Activated CD4-positive, alpha-beta T cell treated with anti-CD3 and anti-CD28 coated beads, Interleukin-2, amount 10 ng/mL, durations not matched to agents 24 days and 14 days (primary cell): ENCODE data around the gene POLR3G. TPM values are rescaled to one million over a fixed set of nuclear protein-coding genes. Genes with fewer than 3 reads are reported as not detected.

ENCODE experiments used
- DNase-seq: peaks from one replicate; pipeline ENCODE4 v3.0.0; 2022
- H3K27ac Mint-ChIP-seq: one replicate; pipeline ENCODE4 v1.8.0; 2022; ENCODE audit warnings: mild to moderate bottlenecking, mixed read lengths
- H3K27me3 Mint-ChIP-seq: one replicate; pipeline ENCODE4 v1.8.0; 2022; ENCODE audit warnings: mixed read lengths
- H3K36me3 Mint-ChIP-seq: one replicate; pipeline ENCODE4 v1.8.0; 2022; ENCODE audit warnings: low read depth, mild to moderate bottlenecking, mixed read lengths
- H3K4me1 Mint-ChIP-seq: one replicate; pipeline ENCODE4 v1.8.0; 2021; ENCODE audit warnings: mixed read lengths
- H3K4me3 Mint-ChIP-seq: one replicate; pipeline ENCODE4 v1.8.0; 2022; ENCODE audit warnings: mild to moderate bottlenecking, moderate library complexity, mixed read lengths
- H3K9me3 Mint-ChIP-seq: one replicate; pipeline ENCODE4 v1.8.0; 2021; ENCODE audit warnings: mixed read lengths
- intact Hi-C: fragments of 100-400 bp; cut with micrococcal nuclease; formaldehyde crosslinking; loops from one replicate; pipeline ENCODE4 v1.15.1; 2023
- total RNA-seq: library from RNA; stranded (reverse); gene quantifications from 2 replicates; pipeline ENCODE4 v1.2.3, GENCODE V29; 2022

The POLR3G gene
- total RNA-seq, 1 donor from 2014 or later, result 25.1 TPM

DNA sequence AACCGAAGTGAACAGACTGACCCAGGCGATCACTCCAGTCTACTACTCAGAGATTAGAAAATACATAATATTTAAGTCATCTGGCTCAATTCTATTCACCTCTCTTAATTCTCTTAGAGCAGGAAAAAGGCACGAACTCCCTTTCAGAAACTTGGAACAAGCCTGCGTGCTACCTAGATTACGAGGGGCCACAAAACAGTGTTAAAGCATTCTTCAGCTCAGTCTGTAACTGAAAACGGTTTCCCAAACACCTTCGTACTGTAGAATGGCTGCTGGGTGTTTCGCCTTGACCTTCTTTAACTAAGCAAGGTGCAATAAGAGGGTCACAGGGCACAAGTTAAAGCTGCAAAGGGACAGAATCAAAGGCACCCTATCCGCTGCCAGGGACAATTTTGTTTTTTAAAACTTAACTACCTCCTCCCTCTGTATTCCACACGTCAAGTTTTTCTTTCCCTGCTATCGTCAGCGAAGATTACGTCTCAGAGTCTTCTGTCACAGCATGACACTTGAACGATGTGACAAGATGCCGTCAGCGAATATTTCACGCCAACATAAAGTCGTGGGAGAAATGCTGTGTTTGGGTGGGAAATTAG is 54.0 kb downstream of the POLR3G start:
- Mint-ChIP-seq H3K4me3 (peak overlapping the region; percentile 98), H3K9me3 (no peaks in the 10 kb centered on the region), H3K27me3 (peaks cover 19% of the 10 kb centered on the region), H3K36me3 (peaks cover 16% of the 10 kb centered on the region), H3K4me1 (peaks cover 26% of the 10 kb centered on the region), H3K27ac (peak overlapping the region; percentile 97)
- no peak for DNase-seq
- intact Hi-C loops, result loop anchor here (1.0 kb wide), 2 partner anchors 54 to 119 kb away; partner anchors contain the start of genes CETN3, MBLAC2 and POLR3G

- intact Hi-C loops, result loop anchor here (1.0 kb wide), 2 partner anchors 55 to 120 kb away; partner anchors contain the start of genes CETN3, MBLAC2 and POLR3G
- peak; percentile 98 for DNase-seq
- Mint-ChIP-seq H3K4me3 (peak within 1 kb of the TSS; percentile 98), H3K27me3 (peaks cover 24% of the 10 kb centered on the region), H3K27ac (peak within 1 kb of the TSS; percentile 97), H3K9me3 (no peaks in the 10 kb centered on the region), H3K36me3 (peaks cover 15% of the 10 kb centered on the region), H3K4me1 (peaks cover 26% of the 10 kb centered on the region)
These were observed 54.7 kb downstream of the POLR3G start, which contains the start of gene LYSMD3 for GRCh38 chr5:90529194-90529938. Gene LYSMD3, minus strand, starts transcription at chr5:90529584. Its CDS starts 4,295 bp downstream, at chr5:90525289.

DNA sequence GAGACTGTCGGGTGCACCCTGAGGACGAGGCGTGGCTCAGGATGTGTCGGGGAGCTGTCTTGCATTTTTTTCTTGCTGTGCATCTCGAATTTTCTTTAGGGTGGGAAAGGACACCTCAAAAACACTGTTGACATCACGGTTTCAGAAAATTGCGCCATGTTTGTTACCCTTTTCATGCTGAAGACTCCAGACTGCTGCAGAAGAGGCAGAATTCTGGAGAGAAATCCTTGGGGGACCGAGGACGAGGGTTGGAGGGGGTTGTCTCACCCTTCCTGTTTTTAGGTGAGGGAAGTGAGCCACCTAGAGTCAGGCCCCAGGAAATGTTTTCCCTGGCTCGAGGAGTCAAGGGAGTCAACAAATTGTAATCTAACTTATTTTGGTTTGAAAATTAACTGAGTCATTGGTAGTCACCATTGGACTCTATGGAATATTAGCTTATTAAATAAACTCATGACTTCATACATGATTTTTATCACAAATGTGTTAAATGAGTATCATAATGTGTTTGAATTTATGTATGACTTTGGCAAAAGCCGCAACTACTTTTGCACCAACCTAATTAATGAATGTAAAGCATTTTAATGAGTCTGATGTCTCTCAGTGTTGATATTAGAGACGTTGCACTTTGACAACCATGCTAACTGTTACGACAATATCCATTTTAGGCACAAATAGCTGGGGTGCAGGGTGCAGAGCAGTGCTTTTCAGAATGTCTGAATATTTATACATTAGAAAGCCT is 55.4 kb downstream of the POLR3G start:
- peak; percentile 89 for DNase-seq
- Mint-ChIP-seq H3K27me3 (peaks cover 25% of the 10 kb centered on the region), H3K4me3 (peak overlapping the region; percentile 98), H3K4me1 (peaks cover 26% of the 10 kb centered on the region), H3K36me3 (peaks cover 8% of the 10 kb centered on the region), H3K9me3 (no peaks in the 10 kb centered on the region), H3K27ac (peak overlapping the region; percentile 97)
- intact Hi-C loops, result loop anchor here (1.0 to 10.0 kb wide), 4 partner anchors 56 to 1805 kb away; partner anchors contain the start of genes CETN3, MBLAC2 and POLR3G

DNA sequence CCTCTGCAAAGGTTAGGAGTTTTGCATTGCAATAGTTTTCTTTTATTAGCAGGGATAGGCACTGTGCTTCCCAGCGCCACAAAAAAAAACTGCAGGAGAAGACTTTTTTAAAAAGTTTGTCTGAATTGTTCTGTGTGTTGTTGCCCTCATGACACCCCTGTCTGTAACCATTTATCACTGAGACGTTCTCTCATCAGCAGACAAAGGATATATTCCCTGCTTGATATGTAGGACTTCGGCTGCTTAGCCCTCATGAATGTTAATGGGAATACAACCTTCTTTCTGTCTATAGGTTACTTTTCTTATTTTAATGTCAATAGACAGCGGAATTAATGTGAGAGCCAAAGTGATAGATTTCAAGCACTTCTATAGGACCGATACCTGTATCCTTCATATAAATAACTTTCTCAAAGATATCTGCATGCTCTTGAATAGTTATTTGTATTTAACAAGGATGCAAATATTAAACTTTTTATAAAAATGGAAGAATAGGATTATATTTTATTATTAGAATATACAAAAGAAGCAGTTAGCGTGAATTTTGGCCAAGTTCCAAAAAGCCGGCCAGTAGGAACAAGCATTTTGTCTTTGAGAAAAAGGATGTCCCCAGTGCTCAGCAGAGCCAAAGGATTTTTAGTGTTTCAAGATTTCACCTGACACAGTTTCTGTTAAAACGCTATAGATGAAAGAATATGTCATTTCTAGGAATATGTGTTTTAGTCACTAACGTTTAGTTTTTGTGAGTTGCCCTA is 56.2 kb downstream of the POLR3G start:
- no peaks in the 10 kb centered on the region for H3K9me3 Mint-ChIP-seq
- H3K36me3 Mint-ChIP-seq, result peaks cover 6% of the 10 kb centered on the region
- DNase-seq, result no peak
- peak overlapping the region; percentile 98 for H3K4me3 Mint-ChIP-seq
- intact Hi-C loops, result loop anchor here (1.0 to 10.0 kb wide), 2 partner anchors 92 to 1806 kb away; no protein-coding TSS in a partner anchor
- peaks cover 26% of the 10 kb centered on the region for H3K4me1 Mint-ChIP-seq
- H3K27me3 Mint-ChIP-seq, result peaks cover 31% of the 10 kb centered on the region
- H3K27ac Mint-ChIP-seq, result no peak overlapping the region

- Mint-ChIP-seq H3K27ac (no peak overlapping the region), H3K9me3 (no peaks in the 10 kb centered on the region), H3K4me1 (peaks cover 5% of the 10 kb centered on the region), H3K27me3 (peaks cover 37% of the 10 kb centered on the region), H3K36me3 (no peaks in the 10 kb centered on the region), H3K4me3 (no peak overlapping the region)
- DNase-seq, result no peak
- intact Hi-C loops, result loop anchor here (10.0 kb wide), 1 partner anchor 1809 kb away; no protein-coding TSS in a partner anchor
These were observed 59.1 kb downstream of the POLR3G start for GRCh38 chr5:90533794-90534193.

DNA sequence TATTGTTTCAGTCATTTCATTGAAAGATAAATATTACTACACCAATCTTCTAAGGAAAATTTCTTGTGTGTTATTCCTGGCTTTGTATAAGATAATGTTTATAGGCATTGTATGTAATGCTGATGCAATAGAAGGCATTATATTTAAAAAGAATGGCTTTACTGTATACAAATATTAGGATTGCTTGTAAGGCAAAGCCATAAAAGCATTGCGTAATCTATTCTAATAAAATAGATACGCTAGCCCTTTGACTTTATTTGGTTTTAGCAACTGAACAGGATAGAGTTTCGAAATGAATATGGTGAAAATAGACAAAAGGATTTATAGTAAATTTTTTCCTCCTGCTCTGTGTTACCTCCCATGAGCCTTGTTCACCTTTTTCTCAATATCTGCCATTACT is 60.3 kb downstream of the POLR3G start:
- H3K36me3 Mint-ChIP-seq, result no peaks in the 10 kb centered on the region
- DNase-seq, result no peak
- H3K27ac Mint-ChIP-seq, result no peak overlapping the region
- peaks cover 37% of the 10 kb centered on the region for H3K27me3 Mint-ChIP-seq
- H3K4me1 Mint-ChIP-seq, result peaks cover 1% of the 10 kb centered on the region
- H3K4me3 Mint-ChIP-seq, result no peak overlapping the region
- intact Hi-C loops, result loop anchor here (10.0 kb wide), 1 partner anchor 1810 kb away; no protein-coding TSS in a partner anchor
- no peaks in the 10 kb centered on the region for H3K9me3 Mint-ChIP-seq

GRCh38 chr5:90542827-90543519 is 68.3 kb downstream of the POLR3G start:
- Mint-ChIP-seq H3K36me3 (no peaks in the 10 kb centered on the region), H3K27ac (no peak overlapping the region), H3K4me1 (no peaks in the 10 kb centered on the region), H3K9me3 (no peaks in the 10 kb centered on the region), H3K4me3 (no peak overlapping the region), H3K27me3 (peaks cover 22% of the 10 kb centered on the region)
- intact Hi-C loops, result loop anchor here (10.0 kb wide), 1 partner anchor 232 kb away; no protein-coding TSS in a partner anchor
- DNase-seq, result no peak

- no peaks in the 10 kb centered on the region for H3K9me3 Mint-ChIP-seq
- intact Hi-C loops, result loop anchor here (10.0 kb wide), 1 partner anchor 229 kb away; no protein-coding TSS in a partner anchor
- no peak overlapping the region for H3K4me3 Mint-ChIP-seq
- no peaks in the 10 kb centered on the region for H3K4me1 Mint-ChIP-seq
- H3K27me3 Mint-ChIP-seq, result peaks cover 19% of the 10 kb centered on the region
- H3K27ac Mint-ChIP-seq, result no peak overlapping the region
- no peaks in the 10 kb centered on the region for H3K36me3 Mint-ChIP-seq
- DNase-seq, result no peak
These were observed 70.8 kb downstream of the POLR3G start for GRCh38 chr5:90545511-90545910.

DNA sequence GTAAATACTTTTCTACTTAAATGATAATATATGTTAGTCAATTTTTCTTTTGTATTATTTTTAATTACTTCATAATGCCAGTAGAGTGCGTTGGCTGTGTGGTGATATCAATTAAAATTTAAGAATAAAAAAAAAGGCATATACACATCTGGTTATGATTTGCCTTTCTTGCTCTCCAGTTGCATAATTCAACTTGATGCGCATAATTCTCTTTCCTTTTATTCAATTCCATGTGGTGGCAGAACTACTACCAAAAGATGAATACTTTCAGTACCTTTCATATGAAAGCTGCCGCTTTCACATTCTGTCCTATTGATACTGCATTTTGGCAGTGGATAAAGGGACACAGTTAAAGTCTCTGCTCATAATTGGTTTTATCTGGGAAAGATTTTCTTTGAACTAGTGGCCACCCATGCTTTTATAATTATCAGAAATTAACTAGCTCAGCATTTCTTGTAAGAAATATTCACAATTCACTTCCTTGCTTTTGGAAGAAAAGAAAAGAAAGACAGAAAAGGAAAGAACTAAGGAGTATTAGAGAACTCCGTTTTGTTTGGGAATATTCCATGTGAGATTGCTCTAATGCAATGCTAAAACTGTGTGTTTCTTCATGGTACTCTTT is 71.7 kb downstream of the POLR3G start:
- intact Hi-C loops, result loop anchor here (10.0 kb wide), 1 partner anchor 228 kb away; no protein-coding TSS in a partner anchor
- H3K36me3 Mint-ChIP-seq, result no peaks in the 10 kb centered on the region
- H3K9me3 Mint-ChIP-seq, result no peaks in the 10 kb centered on the region
- no peak for DNase-seq
- H3K27me3 Mint-ChIP-seq, result peaks cover 18% of the 10 kb centered on the region
- no peak overlapping the region for H3K27ac Mint-ChIP-seq
- H3K4me1 Mint-ChIP-seq, result no peaks in the 10 kb centered on the region
- no peak overlapping the region for H3K4me3 Mint-ChIP-seq

DNA sequence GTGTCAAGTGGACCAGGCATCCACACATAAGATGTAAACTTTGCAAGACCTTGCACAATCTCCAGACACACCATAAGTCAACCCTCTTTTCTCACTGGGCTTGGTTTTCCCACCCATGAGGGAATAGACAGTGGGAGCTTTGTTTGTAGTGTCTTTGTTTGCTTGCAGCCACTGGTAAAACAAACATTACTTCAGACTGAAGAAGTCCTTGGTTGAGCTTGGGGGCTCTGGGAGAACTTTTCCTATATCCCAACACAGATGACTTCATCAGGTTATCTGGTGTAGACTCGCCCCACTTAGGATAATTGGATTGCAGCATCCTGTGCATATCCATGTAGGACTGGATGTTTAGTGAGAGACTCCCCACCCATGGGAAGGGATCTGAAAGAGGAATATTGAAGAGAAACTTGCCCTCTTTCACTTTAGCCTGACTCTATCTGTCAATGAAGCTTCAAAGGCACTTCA is 72.4 kb downstream of the POLR3G start:
- no peaks in the 10 kb centered on the region for H3K36me3 Mint-ChIP-seq
- peaks cover 19% of the 10 kb centered on the region for H3K27me3 Mint-ChIP-seq
- H3K9me3 Mint-ChIP-seq, result no peaks in the 10 kb centered on the region
- no peak overlapping the region for H3K27ac Mint-ChIP-seq
- intact Hi-C loops, result loop anchor here (10.0 kb wide), 1 partner anchor 228 kb away; no protein-coding TSS in a partner anchor
- no peaks in the 10 kb centered on the region for H3K4me1 Mint-ChIP-seq
- no peak for DNase-seq
- no peak overlapping the region for H3K4me3 Mint-ChIP-seq

DNA sequence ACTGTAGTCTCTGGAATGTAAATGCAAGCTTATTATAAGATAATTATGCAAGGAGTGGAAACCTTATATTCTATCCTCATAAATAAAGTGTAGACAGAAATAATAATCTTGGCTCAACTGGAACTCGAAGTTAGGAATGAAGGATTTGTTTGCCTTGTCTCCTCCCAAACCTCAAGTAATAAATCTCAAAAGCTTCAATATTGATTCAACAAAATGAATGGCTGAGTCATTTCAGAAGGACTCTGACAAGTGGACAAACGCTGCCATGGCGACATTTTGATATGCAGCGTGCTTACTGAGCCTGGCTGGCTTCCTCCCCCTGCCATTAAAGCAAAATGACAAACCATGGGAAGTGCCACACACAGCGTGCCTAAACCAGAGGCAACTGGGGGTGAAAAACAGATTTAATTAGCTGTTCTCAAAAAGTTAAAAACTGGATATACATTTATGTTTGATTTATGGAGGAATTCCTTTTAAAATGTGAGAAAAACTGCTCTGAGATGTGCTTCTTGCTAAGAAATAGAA is 73.5 kb downstream of the POLR3G start:
- Mint-ChIP-seq H3K9me3 (no peaks in the 10 kb centered on the region), H3K36me3 (no peaks in the 10 kb centered on the region), H3K27me3 (peaks cover 24% of the 10 kb centered on the region), H3K27ac (no peak overlapping the region), H3K4me3 (no peak overlapping the region), H3K4me1 (no peaks in the 10 kb centered on the region)
- intact Hi-C loops, result loop anchor here (10.0 kb wide), 1 partner anchor 227 kb away; no protein-coding TSS in a partner anchor
- DNase-seq, result no peak

GRCh38 chr5:90549223-90549622 is 74.6 kb downstream of the POLR3G start:
- H3K9me3 Mint-ChIP-seq, result no peaks in the 10 kb centered on the region
- no peak for DNase-seq
- H3K36me3 Mint-ChIP-seq, result no peaks in the 10 kb centered on the region
- no peaks in the 10 kb centered on the region for H3K4me1 Mint-ChIP-seq
- H3K4me3 Mint-ChIP-seq, result no peak overlapping the region
- no peak overlapping the region for H3K27ac Mint-ChIP-seq
- intact Hi-C loops, result loop anchor here (10.0 kb wide), 1 partner anchor 226 kb away; no protein-coding TSS in a partner anchor
- peaks cover 25% of the 10 kb centered on the region for H3K27me3 Mint-ChIP-seq
